GM12891 (cell line): ENCODE measurements around the gene PLXNC1.

Source experiments
- POLR2A ChIP-seq: IDR thresholded peaks from 2 replicates; pipeline ENCODE4 v1.6.1; 2011; ENCODE audit warnings: low read depth, low read length, control low read depth
- POLR2AphosphoS5 ChIP-seq: IDR thresholded peaks from 2 replicates; pipeline ENCODE4 v1.6.1; 2011; ENCODE audit warnings: low read depth, low read length, control low read depth
- SPI1 ChIP-seq: IDR thresholded peaks from 2 replicates; pipeline ENCODE4 v1.6.1; 2011; ENCODE audit warnings: low read depth, low read length, control low read depth

DNA sequence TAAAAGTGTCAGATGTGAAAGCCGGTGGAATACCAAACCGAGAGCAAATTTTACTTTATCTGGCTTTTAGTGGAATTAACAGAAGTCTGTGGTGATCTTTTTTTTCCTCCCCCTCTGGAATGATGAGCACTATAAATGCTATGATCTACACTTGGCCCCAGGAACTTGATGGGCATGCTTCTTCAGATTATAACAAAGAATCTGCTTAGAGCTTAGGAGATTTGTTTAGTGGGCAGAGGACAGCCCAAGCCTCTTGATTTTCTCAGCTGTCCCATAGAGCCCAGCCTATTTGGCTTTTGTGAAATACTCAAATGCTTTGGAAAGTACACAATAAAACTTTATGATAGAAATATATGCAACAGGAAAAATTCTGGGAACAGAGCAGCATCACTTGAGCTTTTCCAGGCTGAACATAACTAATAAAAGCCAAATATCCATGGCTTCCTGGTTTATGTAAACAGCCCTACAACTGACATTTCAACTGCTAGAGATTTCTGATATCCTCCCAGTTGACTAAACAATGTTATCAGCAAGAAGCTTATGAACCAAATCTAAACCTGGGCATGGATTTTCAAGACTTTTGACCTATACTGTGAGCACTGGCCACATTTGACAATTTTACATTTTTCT, 149.6 kb downstream of the PLXNC1 start:
- TF ChIP-seq POLR2AphosphoS5: no peak
- no peak for TF ChIP-seq SPI1
- no peak for TF ChIP-seq POLR2A
